Measurements from ENCODE around the gene FRAT2.

Gene FRAT2

GRCh38 chr10:97325754-97326153, 8.8 kb downstream of the FRAT2 start:
- DNase-seq (ENCODE audit: low read depth) = no peak

GRCh38 chr10:97323501-97323900, 11.0 kb downstream of the FRAT2 start:
- no peak for DNase-seq (ENCODE audit: low read depth)

- DNase-seq (ENCODE audit: low read depth) = no peak
Observed at GRCh38 chr10:97321804-97322190, 12.7 kb downstream of the FRAT2 start.

- no peak for DNase-seq (ENCODE audit: low read depth)
Observed at GRCh38 chr10:97321032-97321803, 13.3 kb downstream of the FRAT2 start.

- DNase-seq (ENCODE audit: low read depth) = no peak
Observed at GRCh38 chr10:97320480-97321031, 14.0 kb downstream of the FRAT2 start.

- DNase-seq (ENCODE audit: low read depth) = peak; percentile 54
Observed at GRCh38 chr10:97319671-97320479, 14.7 kb downstream of the FRAT2 start.

GRCh38 chr10:97318772-97319651, 15.5 kb downstream of the FRAT2 start, which contains the start of gene FRAT1:
Gene FRAT1, plus strand, starts transcription at chr10:97319271. Its CDS starts 183 bp downstream, at chr10:97319454.
- DNase-seq (ENCODE audit: low read depth) = peak; percentile 91

GRCh38 chr10:97314671-97315070, 19.9 kb downstream of the FRAT2 start:
- no peak for DNase-seq (ENCODE audit: low read depth)

GRCh38 chr10:97312897-97313296, 21.6 kb downstream of the FRAT2 start:
- no peak for DNase-seq (ENCODE audit: low read depth)

GRCh38 chr10:97311111-97311626, 23.4 kb downstream of the FRAT2 start:
- DNase-seq (ENCODE audit: low read depth) = no peak

GRCh38 chr10:97307866-97308780, 26.4 kb downstream of the FRAT2 start:
- no peak for DNase-seq (ENCODE audit: low read depth)

- no peak for DNase-seq (ENCODE audit: low read depth)
Observed at GRCh38 chr10:97307441-97307840, 27.1 kb downstream of the FRAT2 start.

GRCh38 chr10:97302088-97302791, 32.3 kb downstream of the FRAT2 start:
- no peak for DNase-seq (ENCODE audit: low read depth)

- no peak for DNase-seq (ENCODE audit: low read depth)
Observed at GRCh38 chr10:97300980-97301379, 33.5 kb downstream of the FRAT2 start.

- no peak for DNase-seq (ENCODE audit: low read depth)
Observed at GRCh38 chr10:97298223-97298571, 36.3 kb downstream of the FRAT2 start.

- no peak for DNase-seq (ENCODE audit: low read depth)
Observed at GRCh38 chr10:97297556-97298222, 36.8 kb downstream of the FRAT2 start.

GRCh38 chr10:97292862-97293198, 41.7 kb downstream of the FRAT2 start:
- no peak for DNase-seq (ENCODE audit: low read depth)

GRCh38 chr10:97292097-97292861, 42.2 kb downstream of the FRAT2 start, which contains the start of gene ARHGAP19:
Gene ARHGAP19, minus strand, starts transcription at chr10:97292637. Its CDS starts 10 bp downstream, at chr10:97292627.
- peak; percentile 100 for DNase-seq (ENCODE audit: low read depth)
